ENCODE data around the gene USP15. TPM values are rescaled to one million over a fixed set of nuclear protein-coding genes. Genes with fewer than 3 reads are reported as not detected.

The USP15 gene
- total and polyA plus RNA-seq, 2 of the 8 experiments (the other 6 are each of a cell fraction or from before 2014, with no cell fraction given) = 12.7 to 38.6 TPM

DNA sequence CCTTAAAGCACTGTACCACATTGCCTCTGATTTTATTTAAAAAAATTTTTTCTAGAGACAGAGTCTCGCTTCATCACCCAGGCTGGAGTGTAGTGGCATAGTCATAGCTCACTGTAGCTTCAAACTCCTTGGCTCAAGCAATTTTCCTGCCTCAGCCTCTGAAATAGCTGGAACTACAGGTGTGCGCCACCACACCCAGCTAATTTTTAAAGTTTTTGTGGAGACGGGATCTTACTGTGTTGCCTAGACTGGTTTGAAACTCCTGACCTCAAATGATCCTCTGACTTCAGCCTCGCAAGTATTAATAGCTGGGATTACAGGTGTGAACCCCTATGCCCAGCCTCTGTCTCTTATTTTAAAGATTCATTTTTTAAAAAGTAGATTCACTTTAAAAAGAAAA lies 5.3 kb downstream of the USP15 start:
- Histone ChIP-seq H3K14ac (ENCODE audit: insufficient read length) (no peak overlapping the region), H2BK120ac (replicated peaks; ENCODE audit: low read depth, low read length) (no peak overlapping the region), H4K8ac (ENCODE audit: extremely low read depth, insufficient read depth, low read length) (no peak overlapping the region), H3K36me3 (ENCODE audit: control insufficient read depth in 2 of 4, insufficient read depth in 4 of 4, low read length in 3 of 4) (no peaks in the 10 kb centered on the region), H2BK5ac (ENCODE audit: low read depth, low read length) (no peak overlapping the region), H2BK15ac (ENCODE audit: low read length) (no peak overlapping the region), H2BK20ac (ENCODE audit: low read length) (no peak overlapping the region), H3K18ac (ENCODE audit: extremely low read depth, low read length) (no peak overlapping the region), H4K91ac (replicated peaks; ENCODE audit: insufficient read length, low read length) (no peak overlapping the region), H3K9ac (replicated peaks in 1 of 4; ENCODE audit: extremely low read depth in 1 of 4, low read depth in 3 of 4, low read length in 3 of 4) (no peak overlapping the region), H3K56ac (replicated peaks; ENCODE audit: insufficient read length, low read depth, low read length) (no peak overlapping the region), H3K4ac (replicated peaks; ENCODE audit: insufficient read length, low read depth, low read length) (no peak overlapping the region), H3K9me3 (ENCODE audit: insufficient read depth in 2 of 2, low read depth in 1 of 2, low read length in 1 of 2) (no peaks in the 10 kb centered on the region), H3K23me2 (ENCODE audit: low read depth, low read length) (no peaks in the 10 kb centered on the region), H3K27me3 (replicated peaks in 1 of 4; ENCODE audit: control insufficient read depth in 3 of 4, extremely low read depth in 1 of 4, insufficient read depth in 3 of 4, low read length in 3 of 4) (no peaks in the 10 kb centered on the region), H2BK12ac (ENCODE audit: low read depth, low read length) (no peak overlapping the region), H3K4me1 (replicated peaks in 1 of 4; ENCODE audit: control insufficient read depth in 3 of 4, insufficient read depth in 4 of 4, low read length in 3 of 4) (no peaks in the 10 kb centered on the region), H3K27ac (ENCODE audit: low read depth, low read length) (no peak overlapping the region), H3K4me3 (ENCODE audit: extremely low read depth in 1 of 4, insufficient read depth in 2 of 4, low read depth in 3 of 4, low read length in 4 of 4) (no peak overlapping the region), H4K20me1 (replicated peaks in 1 of 2; ENCODE audit: control insufficient read depth in 1 of 2, insufficient read depth in 2 of 2, low read length in 2 of 2) (peaks cover 0 to 4% of the 10 kb centered on the region in 2 experiments), H3K4me2 (ENCODE audit: insufficient read depth in 1 of 2, low read depth in 2 of 2, low read length in 2 of 2) (no peak overlapping the region), H3K79me1 (ENCODE audit: low read depth, low read length) (no peaks in the 10 kb centered on the region), H3K79me2 (ENCODE audit: control insufficient read depth in 1 of 2, insufficient read depth in 2 of 2, low read length in 2 of 2) (peaks cover 3 to 95% of the 10 kb centered on the region in 2 experiments), H4K5ac (ENCODE audit: insufficient read length, low read depth, low read length) (no peak overlapping the region), H2AFZ (ENCODE audit: low read length) (no peak overlapping the region), H2AK5ac (ENCODE audit: low read depth, low read length) (no peak overlapping the region), H3K23ac (ENCODE audit: insufficient read length) (no peak overlapping the region)
- DNase-seq (ENCODE audit: low read depth in 1 of 2, low spot score in 2 of 2) = no peak
- 94% methylated on average over 4 of the region's 4 CpGs; no CpG with 5 or more reads in 1 of the 2 experiments for WGBS, 2 experiments (ENCODE audit: extremely low coverage in 1 of 2, insufficient coverage in 1 of 2, insufficient read length in 1 of 2, insufficient replicate concordance in 2 of 2, low coverage in 1 of 2, low lambda C conversion rate in 2 of 2, missing lambda C conversion rate in 1 of 2)
- ChIA-PET POLR2A (ENCODE audit: partially characterized antibody) (no interaction called here), CTCF (ENCODE audit: partially characterized antibody) (no interaction called here)
- FAIRE-seq = no peak
- TF ChIP-seq POU5F1 (IDR thresholded peaks at IDR 0.05; ENCODE audit: low read depth, low read length) (no peak), FOSL1 (IDR thresholded peaks at IDR 0.05; ENCODE audit: insufficient read depth, low read depth, low read length) (no peak), KDM5A (IDR thresholded peaks at IDR 0.05; ENCODE audit: low read length) (no peak), SIRT6 (IDR thresholded peaks at IDR 0.05; ENCODE audit: low read length) (no peak), SIX5 (IDR thresholded peaks at IDR 0.05; ENCODE audit: low read depth, low read length) (no peak), TEAD4 (IDR thresholded peaks at IDR 0.05; ENCODE audit: low read depth, low read length) (no peak), KDM1A (IDR thresholded peaks at IDR 0.05; ENCODE audit: borderline replicate concordance, low read length) (no peak), EZH2 (IDR thresholded peaks at IDR 0.05; ENCODE audit: low read depth, low read length, severe bottlenecking) (no peak), EGR1 (IDR thresholded peaks at IDR 0.05; ENCODE audit: borderline replicate concordance, low read depth, low read length) (no peak), CHD2 (IDR thresholded peaks at IDR 0.05; ENCODE audit: low read length) (no peak)
- TF ChIP-seq, protein P1, sequence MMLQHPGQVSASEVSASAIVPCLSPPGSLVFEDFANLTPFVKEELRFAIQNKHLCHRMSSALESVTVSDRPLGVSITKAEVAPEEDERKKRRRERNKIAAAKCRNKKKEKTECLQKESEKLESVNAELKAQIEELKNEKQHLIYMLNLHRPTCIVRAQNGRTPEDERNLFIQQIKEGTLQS (IDR thresholded peaks at IDR 0.05; ENCODE audit: insufficient read depth, low read depth, low read length) = no peak
- TF ChIP-seq, protein P2, sequence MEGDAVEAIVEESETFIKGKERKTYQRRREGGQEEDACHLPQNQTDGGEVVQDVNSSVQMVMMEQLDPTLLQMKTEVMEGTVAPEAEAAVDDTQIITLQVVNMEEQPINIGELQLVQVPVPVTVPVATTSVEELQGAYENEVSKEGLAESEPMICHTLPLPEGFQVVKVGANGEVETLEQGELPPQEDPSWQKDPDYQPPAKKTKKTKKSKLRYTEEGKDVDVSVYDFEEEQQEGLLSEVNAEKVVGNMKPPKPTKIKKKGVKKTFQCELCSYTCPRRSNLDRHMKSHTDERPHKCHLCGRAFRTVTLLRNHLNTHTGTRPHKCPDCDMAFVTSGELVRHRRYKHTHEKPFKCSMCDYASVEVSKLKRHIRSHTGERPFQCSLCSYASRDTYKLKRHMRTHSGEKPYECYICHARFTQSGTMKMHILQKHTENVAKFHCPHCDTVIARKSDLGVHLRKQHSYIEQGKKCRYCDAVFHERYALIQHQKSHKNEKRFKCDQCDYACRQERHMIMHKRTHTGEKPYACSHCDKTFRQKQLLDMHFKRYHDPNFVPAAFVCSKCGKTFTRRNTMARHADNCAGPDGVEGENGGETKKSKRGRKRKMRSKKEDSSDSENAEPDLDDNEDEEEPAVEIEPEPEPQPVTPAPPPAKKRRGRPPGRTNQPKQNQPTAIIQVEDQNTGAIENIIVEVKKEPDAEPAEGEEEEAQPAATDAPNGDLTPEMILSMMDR (IDR thresholded peaks at IDR 0.05; ENCODE audit: control extremely low read depth in 1 of 3, insufficient read depth in 1 of 3, low read depth in 1 of 3, low read length in 3 of 3) = no peak

All from H1 (cell line).